Bronchial epithelial cell (primary cell): ENCODE measurements around the gene ZNF770. TPM values are rescaled to one million over a fixed set of nuclear protein-coding genes. Genes with fewer than 3 reads are reported as not detected.
A peak's percentile ranks its signal among the peaks of the same experiment; 100 is the strongest.

Experiments
- DNase-seq: peaks from one replicate; pipeline ENCODE4 v3.0.0-alpha.2; 2010; ENCODE audit warnings: low read depth
- FAIRE-seq: peaks from 2 replicates; lab custom pipeline; 2011; peaks lifted over from hg19 to GRCh38; lab: Jason Lieb, UNC
- H3K27me3 ChIP-seq: 2 replicates; pipeline ENCODE4 v1.5.1; 2011; ENCODE audit warnings: low read length; ENCODE audit not compliant: control insufficient read depth, insufficient read depth
- H3K36me3 ChIP-seq: 2 replicates; pipeline ENCODE4 v1.5.1; 2011; ENCODE audit warnings: low read length; ENCODE audit not compliant: control insufficient read depth, insufficient read depth
- H3K4me3 ChIP-seq: 2 replicates; pipeline ENCODE4 v1.5.1; 2011; ENCODE audit warnings: mild to moderate bottlenecking, low read depth, low read length, control low read depth
- CTCF ChIP-seq: IDR thresholded peaks from 2 replicates; pipeline ENCODE4 v1.5.1; 2011; ENCODE audit warnings: mild to moderate bottlenecking, moderate library complexity, low read length, control low read depth, inconsistent platforms; ENCODE audit not compliant: insufficient read depth, severe bottlenecking
- total RNA-seq: library from RNA; depleted of rRNA; stranded (reverse); fragments of >200 nt; gene quantifications from 2 replicates; pipeline ENCODE4 v1.2.1, GENCODE V29; 2014

ZNF770 gene
- total RNA-seq, 1 donor from 2014 or later, result 59.0 TPM

- Histone ChIP-seq H3K4me3 (no peak overlapping the region), H3K36me3 (no peaks in the 10 kb centered on the region), H3K27me3 (no peaks in the 10 kb centered on the region)
- FAIRE-seq (no peak), DNase-seq (no peak)
- no peak for TF ChIP-seq CTCF
These were observed 26.2 kb upstream of the ZNF770 start for GRCh38 chr15:35014241-35014640.

- H3K36me3 ChIP-seq, result no peaks in the 10 kb centered on the region
- DNase-seq (peak; percentile 35), FAIRE-seq (no peak)
- no peak overlapping the region for H3K4me3 ChIP-seq
- H3K27me3 ChIP-seq, result no peaks in the 10 kb centered on the region
- TF ChIP-seq CTCF, result no peak
These were observed 25.3 kb upstream of the ZNF770 start for GRCh38 chr15:35013370-35013769.

GRCh38 chr15:35007397-35007796 lies 19.3 kb upstream of the ZNF770 start:
- no peak for FAIRE-seq
- no peaks in the 10 kb centered on the region for H3K36me3 ChIP-seq
- no peaks in the 10 kb centered on the region for H3K27me3 ChIP-seq
- no peak for TF ChIP-seq CTCF
- no peak overlapping the region for H3K4me3 ChIP-seq
- no peak for DNase-seq

GRCh38 chr15:35005933-35006332 lies 17.8 kb upstream of the ZNF770 start:
- DNase-seq (no peak), FAIRE-seq (no peak)
- TF ChIP-seq CTCF, result no peak
- no peaks in the 10 kb centered on the region for H3K36me3 ChIP-seq
- no peaks in the 10 kb centered on the region for H3K27me3 ChIP-seq
- no peak overlapping the region for H3K4me3 ChIP-seq

GRCh38 chr15:35003928-35004327 lies 15.8 kb upstream of the ZNF770 start:
- Histone ChIP-seq H3K27me3 (no peaks in the 10 kb centered on the region), H3K36me3 (no peaks in the 10 kb centered on the region), H3K4me3 (no peak overlapping the region)
- no peak for TF ChIP-seq CTCF
- DNase-seq (no peak), FAIRE-seq (no peak)

GRCh38 chr15:35000511-35000910 lies 12.4 kb upstream of the ZNF770 start:
- TF ChIP-seq CTCF, result no peak
- peak; percentile 43 for FAIRE-seq
- H3K4me3 ChIP-seq, result no peak overlapping the region
- H3K27me3 ChIP-seq, result no peaks in the 10 kb centered on the region
- H3K36me3 ChIP-seq, result no peaks in the 10 kb centered on the region
- DNase-seq, result peak; percentile 98
